SK-N-SH (cell line): ENCODE measurements around the gene BEST3. TPM values are rescaled to one million over a fixed set of nuclear protein-coding genes. Genes with fewer than 3 reads are reported as not detected.

Experiments
- CTCF ChIA-PET: fragments of 300-600, 350-600 bp; formaldehyde crosslinking; extraction: SDS; loops from one replicate; lab custom pipeline; 2021; lab: Yijun Ruan, JAX
- POLR2A ChIA-PET: fragments of 350-600 bp; sonication (Branson Sonifier 250); formaldehyde crosslinking; extraction: SDS; loops from one replicate; lab custom pipeline; 2020; ENCODE audit warnings: antibody characterized with exemption, inconsistent platforms; lab: Yijun Ruan, JAX
- DNase-seq: peaks from one replicate; pipeline ENCODE4 v3.0.0; 2012
- H2AFZ ChIP-seq: fragments of 200-600 bp; sonication (generic); 2 replicates; pipeline ENCODE4 v1.8.1; 2016; ENCODE audit warnings: antibody characterized with exemption, mild to moderate bottlenecking, low read depth
- H3F3A ChIP-seq: fragments of 200-600 bp; sonication (generic); replicated peaks from 2 replicates; pipeline ENCODE3; 2016; ENCODE audit warnings: antibody characterized with exemption, mild to moderate bottlenecking; ENCODE audit not compliant: insufficient read depth
- H3K27ac ChIP-seq, 2 experiments: fragments of 200-500 bp in 1 of 2; fragments of 200-600 bp in 1 of 2; sonication (Bioruptor generic) in 1 of 2; sonication (generic), shearing (Covaris generic) in 1 of 2; 2 replicates each; pipeline versions ENCODE4 v1.5.1 to v1.6.1; 2014 to 2016; ENCODE audit warnings: low read depth in 2 of 2, inconsistent platforms in 1 of 2, low read length in 1 of 2, mild to moderate bottlenecking in 1 of 2, mixed read lengths in 1 of 2
- H3K27me3 ChIP-seq: fragments of 200-600 bp; sonication (generic), shearing (Covaris generic); 2 replicates; pipeline ENCODE4 v1.6.1; 2016; ENCODE audit warnings: mixed run types; ENCODE audit not compliant: insufficient read depth
- H3K36me3 ChIP-seq, 2 experiments: fragments of 200-500 bp in 1 of 2; fragments of 200-600 bp in 1 of 2; sonication (Bioruptor generic) in 1 of 2; sonication (generic) in 1 of 2; replicated peaks in 1 of 2; 2 replicates each; pipeline versions ENCODE3 to v1.5.1; 2014 to 2016; ENCODE audit warnings: low read length in 1 of 2, mild to moderate bottlenecking in 1 of 2; ENCODE audit not compliant: insufficient read depth in 2 of 2, control insufficient read depth in 1 of 2
- H3K4me1 ChIP-seq, 2 experiments: fragments of 200-500 bp in 1 of 2; fragments of 200-600 bp in 1 of 2; sonication (Bioruptor generic) in 1 of 2; sonication (generic), shearing (Covaris generic) in 1 of 2; 2 replicates each; pipeline versions ENCODE4 v1.5.1 to v1.6.1; 2014 to 2016; ENCODE audit warnings: low read depth in 1 of 2, low read length in 1 of 2, mixed run types in 1 of 2; ENCODE audit not compliant: insufficient read depth in 2 of 2, control insufficient read depth in 1 of 2
- H3K4me2 ChIP-seq: fragments of 200-600 bp; sonication (generic), shearing (Covaris generic); 2 replicates; pipeline ENCODE4 v1.6.1; 2017; ENCODE audit warnings: mixed run types
- H3K4me3 ChIP-seq, 2 experiments: fragments of 200-500 bp in 1 of 2; fragments of 200-600 bp in 1 of 2; sonication (Bioruptor generic) in 1 of 2; sonication (generic), shearing (Covaris generic) in 1 of 2; 2 replicates each; pipeline versions ENCODE4 v1.5.1 to v1.8.1; 2014 to 2016; ENCODE audit warnings: low read depth in 2 of 2, inconsistent platforms in 1 of 2, low read length in 1 of 2, mild to moderate bottlenecking in 1 of 2, mixed read lengths in 1 of 2, moderate library complexity in 1 of 2
- H3K79me2 ChIP-seq: fragments of 200-600 bp; sonication (generic); 2 replicates; pipeline ENCODE4 v1.8.1; 2017; ENCODE audit warnings: mild to moderate bottlenecking; ENCODE audit not compliant: insufficient read depth
- H3K9ac ChIP-seq: fragments of 200-600 bp; sonication (generic); 2 replicates; pipeline ENCODE4 v1.6.1; 2017; ENCODE audit warnings: mixed run types
- H3K9me2 ChIP-seq: fragments of 200-600 bp; sonication (generic); 2 replicates; pipeline ENCODE4 v1.6.1; 2017; ENCODE audit warnings: mixed run types
- H3K9me3 ChIP-seq: fragments of 200-600 bp; sonication (generic); 2 replicates; pipeline ENCODE4 v1.6.1; 2017; ENCODE audit warnings: mixed run types, mild to moderate bottlenecking, moderate library complexity
- H4K20me1 ChIP-seq: fragments of 200-600 bp; sonication (generic); 2 replicates; pipeline ENCODE4 v1.6.1; 2017; ENCODE audit warnings: mild to moderate bottlenecking, mixed run types; ENCODE audit not compliant: insufficient read depth
- ELF1 ChIP-seq: IDR thresholded peaks from 2 replicates; pipeline ENCODE4 v1.4.0; 2012
- EP300 ChIP-seq, 2 experiments: IDR thresholded peaks; 2 replicates each; pipeline versions ENCODE4 v1.4.0 to v1.6.1; 2012; ENCODE audit warnings: borderline replicate concordance in 1 of 2, low read depth in 1 of 2, low read length in 1 of 2
- RAD21 ChIP-seq: IDR thresholded peaks from 2 replicates; pipeline ENCODE4 v1.6.1; 2012; ENCODE audit warnings: mild to moderate bottlenecking, low read length
- ZBTB33 ChIP-seq: IDR thresholded peaks from 2 replicates; pipeline ENCODE4 v1.4.0; 2012; ENCODE audit warnings: low read depth, borderline replicate concordance
- WGBS: methylation state at CpG from one replicate; pipeline ENCODE4 v1.1.6; 2017; ENCODE audit warnings: low lambda C conversion rate; 5-methylcytosine and 5-hydroxymethylcytosine counted together
- polyA plus RNA-seq, 3 experiments: library from polyadenylated mRNA; depleted of rRNA; stranded (reverse); fragments of >200 nt; gene quantifications; 2 replicates each; pipeline ENCODE4 v1.2.3, GENCODE V29; 2012
- TF ChIP-seq, protein P1 (sequence below): fragments of 200-600 bp; sonication (generic); IDR thresholded peaks from 2 replicates; pipeline ENCODE4 v1.6.1; 2017; ENCODE audit warnings: antibody characterized with exemption, mild to moderate bottlenecking, moderate library complexity
- TF ChIP-seq, protein P2 (sequence below): IDR thresholded peaks from 2 replicates; pipeline ENCODE4 v1.4.0; 2012; ENCODE audit warnings: low read depth, borderline replicate concordance

BEST3 gene
- polyA plus RNA-seq, 1 of the 3 experiments (the other 2 are of a cell fraction) = 0.48 TPM

- TF ChIP-seq, protein P1, sequence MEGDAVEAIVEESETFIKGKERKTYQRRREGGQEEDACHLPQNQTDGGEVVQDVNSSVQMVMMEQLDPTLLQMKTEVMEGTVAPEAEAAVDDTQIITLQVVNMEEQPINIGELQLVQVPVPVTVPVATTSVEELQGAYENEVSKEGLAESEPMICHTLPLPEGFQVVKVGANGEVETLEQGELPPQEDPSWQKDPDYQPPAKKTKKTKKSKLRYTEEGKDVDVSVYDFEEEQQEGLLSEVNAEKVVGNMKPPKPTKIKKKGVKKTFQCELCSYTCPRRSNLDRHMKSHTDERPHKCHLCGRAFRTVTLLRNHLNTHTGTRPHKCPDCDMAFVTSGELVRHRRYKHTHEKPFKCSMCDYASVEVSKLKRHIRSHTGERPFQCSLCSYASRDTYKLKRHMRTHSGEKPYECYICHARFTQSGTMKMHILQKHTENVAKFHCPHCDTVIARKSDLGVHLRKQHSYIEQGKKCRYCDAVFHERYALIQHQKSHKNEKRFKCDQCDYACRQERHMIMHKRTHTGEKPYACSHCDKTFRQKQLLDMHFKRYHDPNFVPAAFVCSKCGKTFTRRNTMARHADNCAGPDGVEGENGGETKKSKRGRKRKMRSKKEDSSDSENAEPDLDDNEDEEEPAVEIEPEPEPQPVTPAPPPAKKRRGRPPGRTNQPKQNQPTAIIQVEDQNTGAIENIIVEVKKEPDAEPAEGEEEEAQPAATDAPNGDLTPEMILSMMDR = peak; percentile 51
Measured at GRCh38 chr12:69738351-69739286, 39.5 kb upstream of the BEST3 start, which contains the start of gene RAB3IP (continued).

GRCh38 chr12:69733638-69734037, 34.5 kb upstream of the BEST3 start:
- Histone ChIP-seq H2AFZ (no peak overlapping the region), H3K79me2 (no peaks in the 10 kb centered on the region), H4K20me1 (no peaks in the 10 kb centered on the region), H3K36me3 (no peaks in the 10 kb centered on the region), H3K27me3 (no peaks in the 10 kb centered on the region), H3K4me1 (peaks cover 0 to 3% of the 10 kb centered on the region in 2 experiments; a peak in 1 of 4 replicates), H3K27ac (no peak overlapping the region), H3K4me3 (no peak overlapping the region), H3K9me3 (no peaks in the 10 kb centered on the region; the same call in 1 of the 2 replicates), H3K9ac (no peak overlapping the region), H3F3A (peaks cover 8% of the 10 kb centered on the region), H3K4me2 (no peak overlapping the region), H3K9me2 (no peaks in the 10 kb centered on the region; the same call in 1 of the 2 replicates)
- no peak for DNase-seq
- POLR2A ChIA-PET = no interaction called here
- no peak for TF ChIP-seq ELF1
- CTCF ChIA-PET = interaction anchor here (0.6 to 1.4 kb wide), 2 partner anchors 69 to 138 kb away, joined by 4 to 6 read pairs; no protein-coding TSS in a partner anchor
- 10% methylated on average over 1 of the region's 1 CpG for WGBS

DNA sequence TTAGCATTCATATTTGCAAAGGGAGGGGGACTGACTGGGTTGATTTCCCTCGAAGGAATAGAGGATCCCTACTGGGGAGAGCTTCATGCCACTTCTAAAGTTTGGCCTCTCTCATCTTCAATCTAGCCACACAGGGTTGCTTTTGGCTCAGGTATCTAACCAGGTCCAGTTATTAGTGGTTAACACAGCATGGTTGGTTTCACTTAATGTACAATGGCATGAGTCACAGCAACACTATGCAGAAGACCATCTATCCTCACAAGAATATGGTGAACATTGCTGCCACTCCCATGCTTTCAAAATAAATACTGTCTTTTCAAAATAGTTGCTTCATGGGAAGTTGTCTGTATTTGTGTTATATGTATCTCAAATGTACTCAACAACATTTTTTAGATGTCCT, 33.0 kb upstream of the BEST3 start:
- 22% methylated on average over 1 of the region's 1 CpG for WGBS
- Histone ChIP-seq H3K9me2 (no peaks in the 10 kb centered on the region; the same call in 1 of the 2 replicates), H4K20me1 (no peaks in the 10 kb centered on the region), H3K9ac (no peak overlapping the region), H3F3A (no peaks in the 10 kb centered on the region), H2AFZ (no peak overlapping the region), H3K27ac (no peak overlapping the region), H3K9me3 (no peaks in the 10 kb centered on the region; the same call in 1 of the 2 replicates), H3K27me3 (no peaks in the 10 kb centered on the region), H3K36me3 (no peaks in the 10 kb centered on the region), H3K4me3 (no peak overlapping the region), H3K4me1 (no peaks in the 10 kb centered on the region), H3K79me2 (no peaks in the 10 kb centered on the region), H3K4me2 (no peak overlapping the region)
- TF ChIP-seq, protein P2, sequence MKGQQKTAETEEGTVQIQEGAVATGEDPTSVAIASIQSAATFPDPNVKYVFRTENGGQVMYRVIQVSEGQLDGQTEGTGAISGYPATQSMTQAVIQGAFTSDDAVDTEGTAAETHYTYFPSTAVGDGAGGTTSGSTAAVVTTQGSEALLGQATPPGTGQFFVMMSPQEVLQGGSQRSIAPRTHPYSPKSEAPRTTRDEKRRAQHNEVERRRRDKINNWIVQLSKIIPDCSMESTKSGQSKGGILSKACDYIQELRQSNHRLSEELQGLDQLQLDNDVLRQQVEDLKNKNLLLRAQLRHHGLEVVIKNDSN = no peak
- TF ChIP-seq ZBTB33 (no peak), RAD21 (no peak), EP300 (IDR thresholded peaks at IDR 0.05; ENCODE audit: borderline replicate concordance in 1 of 2, low read depth in 1 of 2, low read length in 1 of 2) (no peak)
- ChIA-PET POLR2A (no interaction called here), CTCF (no interaction called here)
- no peak for DNase-seq
